GM20000 (cell line): ENCODE data around the gene RDH5.

Experiments
- DNase-seq: peaks from one replicate; pipeline ENCODE4 v3.0.0; 2012; ENCODE audit warnings: low spot score
- CTCF ChIP-seq: IDR thresholded peaks from 2 replicates; pipeline ENCODE4 v1.5.1; 2012; ENCODE audit warnings: mild to moderate bottlenecking, control low read depth; ENCODE audit errors: extremely low read depth, missing control alignments

RDH5 gene

GRCh38 chr12:55765736-55766290 is 45.6 kb downstream of the RDH5 start:
- no peak for DNase-seq
- no peak for TF ChIP-seq CTCF

GRCh38 chr12:55767156-55767555 is 47.0 kb downstream of the RDH5 start:
- DNase-seq: no peak
- no peak for TF ChIP-seq CTCF

GRCh38 chr12:55771736-55772135 is 51.5 kb downstream of the RDH5 start:
- no peak for TF ChIP-seq CTCF
- DNase-seq: no peak
